Activated CD8-positive, alpha-beta T cell treated with anti-CD3 and anti-CD28 coated beads for 36 hours (primary cell): ENCODE data around the gene MYO1D. TPM values are rescaled to one million over a fixed set of nuclear protein-coding genes. Genes with fewer than 3 reads are reported as not detected.

Source experiments
- ATAC-seq: fragments of 200-7000 bp; cut with Tn5 transposase; one replicate; pipeline ENCODE4 v1.10.0; 2021; ENCODE audit warnings: mild to moderate bottlenecking, moderate library complexity
- CTCF ChIA-PET: fragments of 350-600 bp; sonication (Branson Sonifier 250); formaldehyde crosslinking; loops from one replicate; lab custom pipeline; 2021; ENCODE audit warnings: antibody characterized with exemption; lab: Charles Lee
- POLR2A ChIA-PET: fragments of 350-600 bp; sonication (Branson Sonifier 250); formaldehyde crosslinking; loops from one replicate; lab custom pipeline; 2021; ENCODE audit warnings: antibody characterized with exemption; lab: Charles Lee
- DNase-seq: peaks from one replicate; pipeline ENCODE4 v3.0.0-alpha.2; 2020
- H3K27ac Mint-ChIP-seq: one replicate; pipeline ENCODE4 v1.8.0; 2021; ENCODE audit warnings: mild to moderate bottlenecking, mixed read lengths
- H3K27me3 Mint-ChIP-seq: one replicate; pipeline ENCODE4 v1.8.0; 2021; ENCODE audit warnings: mixed read lengths
- H3K36me3 Mint-ChIP-seq: one replicate; pipeline ENCODE4 v1.8.0; 2021; ENCODE audit warnings: low read depth, mixed read lengths
- H3K4me1 Mint-ChIP-seq: one replicate; pipeline ENCODE4 v1.8.0; 2021; ENCODE audit warnings: low read depth, mixed read lengths
- H3K4me3 Mint-ChIP-seq: one replicate; pipeline ENCODE4 v1.8.0; 2021; ENCODE audit warnings: mild to moderate bottlenecking, moderate library complexity, mixed read lengths
- H3K9me3 Mint-ChIP-seq: one replicate; pipeline ENCODE4 v1.8.0; 2021; ENCODE audit warnings: mixed read lengths
- intact Hi-C: fragments of 100-400 bp; cut with micrococcal nuclease; formaldehyde crosslinking; loops from one replicate; pipeline ENCODE4 v1.10.0; 2022
- total RNA-seq, 2 experiments: library from RNA; stranded (reverse); gene quantifications; one replicate each; pipeline ENCODE4 v1.2.3, GENCODE V29; 2021
- TF ChIP-seq, protein P1 (sequence below): fragments of 200-600 bp; IDR thresholded peaks from one replicate; pipeline ENCODE4 v1.8.0; 2022; ENCODE audit warnings: antibody characterized with exemption, mild to moderate bottlenecking

The MYO1D gene
- total RNA-seq, 2 experiments from 2014 or later, result 8.3 to 9.2 TPM

GRCh38 chr17:32733401-32733800 lies 143.5 kb downstream of the MYO1D start:
- intact Hi-C loops, result no loop called here
- no peaks in the 10 kb centered on the region for H3K4me1 Mint-ChIP-seq
- H3K27me3 Mint-ChIP-seq, result no peaks in the 10 kb centered on the region
- POLR2A ChIA-PET, result interaction anchor here (0.5 kb wide), 1 partner anchor 268 kb away, joined by 3 read pairs; no protein-coding TSS in a partner anchor
- CTCF ChIA-PET, result interaction anchor here (1.1 to 1.6 kb wide), 2 partner anchors 48 to 74 kb away, joined by 3 to 5 read pairs; no protein-coding TSS in a partner anchor
- H3K27ac Mint-ChIP-seq, result no peak overlapping the region
- H3K36me3 Mint-ChIP-seq, result peaks cover 3% of the 10 kb centered on the region
- TF ChIP-seq, protein P1, sequence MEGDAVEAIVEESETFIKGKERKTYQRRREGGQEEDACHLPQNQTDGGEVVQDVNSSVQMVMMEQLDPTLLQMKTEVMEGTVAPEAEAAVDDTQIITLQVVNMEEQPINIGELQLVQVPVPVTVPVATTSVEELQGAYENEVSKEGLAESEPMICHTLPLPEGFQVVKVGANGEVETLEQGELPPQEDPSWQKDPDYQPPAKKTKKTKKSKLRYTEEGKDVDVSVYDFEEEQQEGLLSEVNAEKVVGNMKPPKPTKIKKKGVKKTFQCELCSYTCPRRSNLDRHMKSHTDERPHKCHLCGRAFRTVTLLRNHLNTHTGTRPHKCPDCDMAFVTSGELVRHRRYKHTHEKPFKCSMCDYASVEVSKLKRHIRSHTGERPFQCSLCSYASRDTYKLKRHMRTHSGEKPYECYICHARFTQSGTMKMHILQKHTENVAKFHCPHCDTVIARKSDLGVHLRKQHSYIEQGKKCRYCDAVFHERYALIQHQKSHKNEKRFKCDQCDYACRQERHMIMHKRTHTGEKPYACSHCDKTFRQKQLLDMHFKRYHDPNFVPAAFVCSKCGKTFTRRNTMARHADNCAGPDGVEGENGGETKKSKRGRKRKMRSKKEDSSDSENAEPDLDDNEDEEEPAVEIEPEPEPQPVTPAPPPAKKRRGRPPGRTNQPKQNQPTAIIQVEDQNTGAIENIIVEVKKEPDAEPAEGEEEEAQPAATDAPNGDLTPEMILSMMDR, result no peak
- H3K9me3 Mint-ChIP-seq, result peaks cover 4% of the 10 kb centered on the region
- no peak overlapping the region for H3K4me3 Mint-ChIP-seq
- ATAC-seq (no peak), DNase-seq (no peak)

- Mint-ChIP-seq H3K27me3 (no peaks in the 10 kb centered on the region), H3K4me1 (no peaks in the 10 kb centered on the region), H3K4me3 (no peak overlapping the region), H3K27ac (no peak overlapping the region), H3K9me3 (peaks cover 4% of the 10 kb centered on the region), H3K36me3 (peaks cover 3% of the 10 kb centered on the region)
- ATAC-seq (no peak), DNase-seq (no peak)
- ChIA-PET POLR2A (no interaction called here), CTCF (interaction anchor here (0.9 to 1.6 kb wide), 4 partner anchors 24 to 74 kb away, joined by 3 to 5 read pairs (median 3); no protein-coding TSS in a partner anchor)
- TF ChIP-seq, protein P1, result no peak
- intact Hi-C loops, result no loop called here
Measured at GRCh38 chr17:32732900-32733299, 144.0 kb downstream of the MYO1D start.

DNA sequence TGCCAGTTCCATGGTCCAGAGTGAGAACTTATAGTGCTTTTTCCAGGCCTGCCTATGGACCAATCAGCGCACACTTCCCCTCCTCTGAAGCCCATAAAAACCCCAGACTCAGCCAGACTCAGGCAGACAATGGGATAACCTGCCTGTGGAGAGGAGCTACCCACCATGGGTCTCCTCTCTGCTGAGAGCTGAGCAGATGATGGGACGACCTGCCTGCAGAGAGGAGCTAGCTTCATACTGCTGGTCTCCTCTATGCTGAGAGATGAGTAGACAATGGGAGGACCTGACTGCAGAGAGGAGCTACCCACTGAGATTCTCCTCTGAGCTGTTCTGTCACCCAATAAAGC lies 144.7 kb downstream of the MYO1D start:
- TF ChIP-seq, protein P1, result no peak
- intact Hi-C loops, result no loop called here

DNA sequence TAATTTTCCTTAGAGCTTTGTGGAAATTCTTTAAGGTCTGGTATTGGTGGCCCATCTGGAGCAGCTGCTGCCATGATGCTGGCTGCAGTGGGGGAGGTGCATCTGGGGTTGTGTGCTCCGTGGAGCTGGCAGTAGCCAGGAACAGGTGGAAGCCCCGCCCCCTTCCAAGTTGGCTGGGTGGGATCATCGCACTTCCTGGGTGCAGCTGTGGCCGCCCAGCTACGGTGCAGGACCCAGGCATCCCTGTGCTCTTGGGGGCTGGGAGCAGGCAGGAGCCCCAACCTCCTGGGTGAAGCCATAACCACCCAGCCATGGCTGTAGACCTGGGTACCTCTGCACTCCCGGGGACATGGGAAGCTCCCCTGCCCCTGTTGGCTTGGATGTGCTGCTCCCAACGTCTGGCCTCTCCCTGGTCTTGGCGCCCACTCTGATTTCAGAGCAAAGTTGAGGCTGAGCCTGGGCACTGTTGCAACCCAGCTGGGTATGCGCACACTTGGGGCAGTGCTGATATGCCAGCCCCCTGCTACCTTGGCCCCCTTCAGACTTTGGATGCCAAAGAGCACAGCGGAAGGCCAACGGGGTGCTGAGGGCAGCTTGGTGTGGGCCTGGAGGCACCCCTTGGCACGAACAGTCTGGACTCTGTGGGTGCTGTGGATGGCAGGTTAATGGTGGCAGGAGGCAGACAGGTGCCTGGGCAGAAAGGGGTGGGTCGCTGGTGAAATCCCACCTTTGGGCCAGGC lies 145.2 kb downstream of the MYO1D start:
- ChIA-PET POLR2A (no interaction called here), CTCF (interaction anchor here (0.9 kb wide), 1 partner anchor 22 kb away, joined by 3 read pairs; no protein-coding TSS in a partner anchor)
- no peak for ATAC-seq
- TF ChIP-seq, protein P1, result no peak
- Mint-ChIP-seq H3K27me3 (no peaks in the 10 kb centered on the region), H3K4me3 (no peak overlapping the region), H3K9me3 (peaks cover 4% of the 10 kb centered on the region), H3K27ac (no peak overlapping the region), H3K36me3 (peaks cover 3% of the 10 kb centered on the region), H3K4me1 (no peaks in the 10 kb centered on the region)
- intact Hi-C loops, result no loop called here
- DNase-seq, result no peak

More for the DNA sequence above, 144.7 kb downstream of the MYO1D start:
- peaks cover 4% of the 10 kb centered on the region for H3K9me3 Mint-ChIP-seq
- peaks cover 3% of the 10 kb centered on the region for H3K36me3 Mint-ChIP-seq
- H3K27me3 Mint-ChIP-seq, result no peaks in the 10 kb centered on the region
- no peak for ATAC-seq
- H3K4me3 Mint-ChIP-seq, result no peak overlapping the region
- POLR2A ChIA-PET, result no interaction called here
- H3K4me1 Mint-ChIP-seq, result no peaks in the 10 kb centered on the region
- no peak overlapping the region for H3K27ac Mint-ChIP-seq
- DNase-seq, result no peak
- CTCF ChIA-PET, result interaction anchor here (0.9 to 1.6 kb wide), 3 partner anchors 23 to 73 kb away, joined by 3 to 5 read pairs (median 3); no protein-coding TSS in a partner anchor

DNA sequence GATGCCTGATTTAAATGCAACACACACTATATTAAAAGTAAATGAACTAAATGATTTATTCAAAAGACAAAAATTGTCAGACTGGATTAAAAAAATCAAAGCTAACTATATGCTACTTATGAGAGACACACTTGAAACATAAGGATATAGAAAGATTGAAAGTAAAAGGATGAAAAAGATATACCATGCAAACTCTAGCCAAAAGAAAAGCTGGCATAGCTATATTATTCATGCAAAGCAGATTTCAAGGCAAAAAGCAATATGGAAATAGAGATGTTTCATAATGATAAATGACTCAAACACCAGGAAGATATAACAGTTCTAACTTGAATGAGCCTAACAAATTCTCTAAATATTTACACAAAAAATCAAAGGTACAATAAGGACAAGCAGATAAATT lies 149.2 kb downstream of the MYO1D start:
- TF ChIP-seq, protein P1, result no peak
- no peak for DNase-seq
- no peak overlapping the region for H3K4me3 Mint-ChIP-seq
- CTCF ChIA-PET, result interaction anchor here (0.7 to 1.2 kb wide), 4 partner anchors 10 to 259 kb away, joined by 3 read pairs; no protein-coding TSS in a partner anchor
- no peak overlapping the region for H3K27ac Mint-ChIP-seq
- no peak for ATAC-seq
- no peaks in the 10 kb centered on the region for H3K27me3 Mint-ChIP-seq
- no peaks in the 10 kb centered on the region for H3K4me1 Mint-ChIP-seq
- H3K36me3 Mint-ChIP-seq, result peaks cover 11% of the 10 kb centered on the region
- intact Hi-C loops, result no loop called here
- peaks cover 9% of the 10 kb centered on the region for H3K9me3 Mint-ChIP-seq
- POLR2A ChIA-PET, result no interaction called here
